Endothelial cell of umbilical vein (primary cell): ENCODE results near the gene DNAJB5.

Experiments used
- EZH2 ChIP-seq: IDR thresholded peaks from 2 replicates; pipeline ENCODE4 v1.6.1; 2012; ENCODE audit warnings: borderline replicate concordance, low read depth, mild to moderate bottlenecking, moderate library complexity, low read length, inconsistent platforms; ENCODE audit not compliant: severe bottlenecking
- POLR2A ChIP-seq: IDR thresholded peaks from 2 replicates; pipeline ENCODE4 v1.6.1; 2012; ENCODE audit warnings: low read depth, mild to moderate bottlenecking, control low read depth, low read length
- POLR2AphosphoS5 ChIP-seq: IDR thresholded peaks from 2 replicates; pipeline ENCODE4 v1.6.1; 2012; ENCODE audit warnings: low read depth, mild to moderate bottlenecking, control low read depth, low read length, moderate library complexity; ENCODE audit not compliant: insufficient read depth
- TF ChIP-seq, protein P1 (sequence below), 2 donors: IDR thresholded peaks; 1 replicate in 1 of 2; 2 replicates in 1 of 2; pipeline ENCODE4 v1.5.1; 2011; ENCODE audit warnings: low read length in 2 of 2, mild to moderate bottlenecking in 2 of 2, moderate library complexity in 2 of 2, control low read depth in 1 of 2, inconsistent platforms in 1 of 2, low read depth in 1 of 2; ENCODE audit not compliant: insufficient read depth in 1 of 2; ENCODE audit errors: extremely low read depth in 1 of 2

DNA sequence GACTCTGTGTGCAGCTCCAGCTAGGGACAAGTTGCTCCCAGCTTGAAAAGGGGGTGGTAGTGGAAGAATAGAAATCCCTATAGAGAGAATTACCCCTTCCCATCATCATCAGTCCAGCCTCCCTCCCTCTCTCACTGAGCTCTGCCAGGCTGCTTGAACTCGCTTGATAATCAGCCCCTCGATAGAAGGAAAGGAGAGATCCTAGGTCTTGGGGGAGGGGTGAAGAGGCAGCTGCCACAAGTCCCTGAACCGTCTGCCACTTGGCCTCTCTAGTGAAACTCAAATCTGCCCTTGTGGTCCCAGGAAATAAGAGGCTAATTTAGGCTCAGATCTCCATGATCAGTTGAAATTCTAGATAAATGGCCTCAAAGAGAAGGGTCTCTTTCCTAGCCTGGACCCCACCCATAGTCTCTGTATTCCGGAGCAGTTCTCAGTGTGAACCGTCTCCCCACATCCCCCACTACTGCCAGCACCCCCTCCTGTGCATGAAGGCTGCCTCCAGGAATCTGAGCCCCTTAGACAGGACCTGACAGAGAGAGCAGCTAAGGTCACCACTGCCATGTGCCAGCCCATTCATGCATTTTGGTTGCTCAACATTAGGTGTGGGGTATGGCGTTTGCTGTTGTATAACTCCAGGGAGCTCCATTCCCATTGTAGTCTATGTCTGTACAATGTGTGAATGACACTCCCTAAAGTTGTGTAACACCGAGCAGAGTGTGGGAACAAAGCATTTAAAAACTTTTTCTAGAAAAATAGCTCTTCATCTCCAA is 5.5 kb downstream of the DNAJB5 start:
- TF ChIP-seq EZH2 (no peak), POLR2A (no peak), POLR2AphosphoS5 (no peak)
- TF ChIP-seq, protein P1, sequence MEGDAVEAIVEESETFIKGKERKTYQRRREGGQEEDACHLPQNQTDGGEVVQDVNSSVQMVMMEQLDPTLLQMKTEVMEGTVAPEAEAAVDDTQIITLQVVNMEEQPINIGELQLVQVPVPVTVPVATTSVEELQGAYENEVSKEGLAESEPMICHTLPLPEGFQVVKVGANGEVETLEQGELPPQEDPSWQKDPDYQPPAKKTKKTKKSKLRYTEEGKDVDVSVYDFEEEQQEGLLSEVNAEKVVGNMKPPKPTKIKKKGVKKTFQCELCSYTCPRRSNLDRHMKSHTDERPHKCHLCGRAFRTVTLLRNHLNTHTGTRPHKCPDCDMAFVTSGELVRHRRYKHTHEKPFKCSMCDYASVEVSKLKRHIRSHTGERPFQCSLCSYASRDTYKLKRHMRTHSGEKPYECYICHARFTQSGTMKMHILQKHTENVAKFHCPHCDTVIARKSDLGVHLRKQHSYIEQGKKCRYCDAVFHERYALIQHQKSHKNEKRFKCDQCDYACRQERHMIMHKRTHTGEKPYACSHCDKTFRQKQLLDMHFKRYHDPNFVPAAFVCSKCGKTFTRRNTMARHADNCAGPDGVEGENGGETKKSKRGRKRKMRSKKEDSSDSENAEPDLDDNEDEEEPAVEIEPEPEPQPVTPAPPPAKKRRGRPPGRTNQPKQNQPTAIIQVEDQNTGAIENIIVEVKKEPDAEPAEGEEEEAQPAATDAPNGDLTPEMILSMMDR (IDR thresholded peaks at IDR 0.05; ENCODE audit: extremely low read depth in 1 of 2, insufficient read depth in 1 of 2, low read depth in 1 of 2, low read length in 2 of 2) = no peak
